K562 (cell line): ENCODE data around the gene OR52B6. TPM values are rescaled to one million over a fixed set of nuclear protein-coding genes. Genes with fewer than 3 reads are reported as not detected.
A peak's percentile ranks its signal among the peaks of the same experiment; 100 is the strongest.

Source experiments
- BMI1 ChIP-seq: fragments of 150-350 bp; IDR thresholded peaks from 2 replicates; pipeline ENCODE4 v1.6.1; 2014; ENCODE audit warnings: low read length
- E2F6 ChIP-seq, 2 experiments: IDR thresholded peaks; 2 replicates each; pipeline ENCODE4 v1.6.1; 2011; ENCODE audit warnings: borderline replicate concordance in 1 of 2, control low read depth in 1 of 2, low read depth in 1 of 2, low read length in 1 of 2, mild to moderate bottlenecking in 1 of 2, mixed read lengths in 1 of 2, moderate library complexity in 1 of 2; ENCODE audit not compliant: insufficient read depth in 1 of 2, insufficient read length in 1 of 2, poor library complexity in 1 of 2, severe bottlenecking in 1 of 2; ENCODE audit errors: extremely low read depth in 1 of 2
- ETV6 ChIP-seq, 3 experiments: fragments of 150-350 bp in 1 of 3; sonication (generic) in 1 of 3; formaldehyde crosslinking in 1 of 3; IDR thresholded peaks; 2 replicates each; pipeline versions ENCODE4 v1.6.1 to v1.8.0; 2014 to 2022; ENCODE audit warnings: borderline replicate concordance in 2 of 3, low read depth in 2 of 3, antibody characterized with exemption in 1 of 3, low read length in 1 of 3, mild to moderate bottlenecking in 1 of 3, missing genetic modification reagents in 1 of 3
- JUN ChIP-seq, 2 experiments: sonication (generic) in 1 of 2; formaldehyde crosslinking in 1 of 2; IDR thresholded peaks; 2 replicates each; pipeline versions ENCODE4 v1.6.1 to v1.8.0; 2012 to 2022; ENCODE audit warnings: borderline replicate concordance in 2 of 2, mild to moderate bottlenecking in 2 of 2, improper control_type of control experiment in 1 of 2, low read depth in 1 of 2, low read length in 1 of 2, missing genetic modification reagents in 1 of 2
- JUND ChIP-seq, 2 experiments: IDR thresholded peaks; 2 replicates in 1 of 2; 3 replicates in 1 of 2; pipeline ENCODE4 v1.6.1; 2011; ENCODE audit warnings: borderline replicate concordance in 2 of 2, low read depth in 2 of 2, low read length in 2 of 2, improper control_type of control experiment in 1 of 2, missing biosample characterization in 1 of 2, missing genetic modification characterization in 1 of 2, missing genetic modification reagents in 1 of 2
- NR4A1 ChIP-seq, 2 experiments: fragments of 250-450 bp in 1 of 2; fragments of 450-650 bp in 1 of 2; sonication (Bioruptor Pico) in 1 of 2; IDR thresholded peaks; 2 replicates each; pipeline versions ENCODE4 v1.4.0 to v1.6.1; 2016 to 2020; ENCODE audit warnings: mild to moderate bottlenecking in 2 of 2, missing compliant biosample characterization in 1 of 2, missing genetic modification characterization in 1 of 2, moderate library complexity in 1 of 2
- PRPF4 ChIP-seq: fragments of 200-400 bp; formaldehyde crosslinking; IDR thresholded peaks from one replicate; pipeline ENCODE4 v1.6.1; 2017; ENCODE audit warnings: low read length, low read depth, mild to moderate bottlenecking; ENCODE audit not compliant: insufficient read depth, poor library complexity, severe bottlenecking
- RREB1 ChIP-seq: fragments of 250-450 bp; sonication (Bioruptor Pico); IDR thresholded peaks from 2 replicates; pipeline ENCODE4 v1.4.0; 2020
- SAP30 ChIP-seq: fragments of 200-600 bp; sonication (generic); IDR thresholded peaks from 2 replicates; pipeline ENCODE4 v1.6.1; 2012; ENCODE audit warnings: borderline replicate concordance, low read depth, mild to moderate bottlenecking, moderate library complexity, low read length, control low read depth, inconsistent platforms; ENCODE audit not compliant: insufficient read depth, poor library complexity, severe bottlenecking
- TAF15 ChIP-seq: fragments of 200-400 bp; formaldehyde crosslinking; IDR thresholded peaks from 2 replicates; pipeline ENCODE4 v1.6.1; 2017; ENCODE audit warnings: mild to moderate bottlenecking, low read depth, low read length, moderate library complexity
- ZFPM2 ChIP-seq: fragments of 250-450 bp; sonication (Bioruptor Pico); IDR thresholded peaks from 2 replicates; pipeline ENCODE4 v1.5.1; 2022; ENCODE audit warnings: mild to moderate bottlenecking
- ZNF518B ChIP-seq: fragments of 250-450 bp; sonication (Bioruptor Pico); IDR thresholded peaks from 2 replicates; pipeline ENCODE4 v1.5.0; 2021; ENCODE audit warnings: mild to moderate bottlenecking, moderate library complexity
- polyA plus RNA-seq, 8 experiments: library from polyadenylated mRNA; depleted of rRNA in 4 of 8; stranded (reverse) in 5 of 8; unstranded in 3 of 8; fragments of >200 nt; fragmentation: Nextera tagmentation in 2 of 8; fragmentation: Illumina TruSeq in 1 of 8; extraction: Ambion mirVana in 2 of 8; extraction: Trizol in 1 of 8; gene quantifications; 2 replicates each; pipeline versions ENCODE4 v1.2.1 to v1.2.3, GENCODE V29; 2011 to 2014; ENCODE audit warnings: inconsistent platforms in 1 of 8, missing spikeins in 1 of 8
- total RNA-seq, 7 experiments: library from RNA; depleted of rRNA in 6 of 7; stranded (reverse); fragments of >200 nt in 6 of 7; fragmentation: Illumina TruSeq in 2 of 7; extraction: Trizol in 2 of 7; gene quantifications; 2 replicates each; pipeline versions ENCODE4 v1.2.1 to v1.2.3, GENCODE V29; 2011 to 2021; ENCODE audit warnings: low replicate concordance in 1 of 7

OR52B6 gene
- total and polyA plus RNA-seq, 9 of the 15 experiments (the other 6 are each of a cell fraction or from before 2014, with no cell fraction given) = not detected

- TF ChIP-seq RREB1 (no peak), PRPF4 (no peak), ZNF518B (CRISPR knock-in tag) (no peak), ZFPM2 (CRISPR knock-in tag) (0 out of 2 replicates have a peak, but pooled peaks have one; percentile 23), JUND (IDR thresholded peaks at IDR 0.05; ENCODE audit: borderline replicate concordance, low read depth, low read length) (no peak), JUND (tag; IDR thresholded peaks at IDR 0.05; ENCODE audit: borderline replicate concordance, low read depth, low read length) (no peak; the same call in 2 of the 3 replicates), BMI1 (no peak), JUN (IDR thresholded peaks at IDR 0.05; ENCODE audit: borderline replicate concordance, low read depth, low read length) (no peak), JUN (CRISPR knock-in tag; IDR thresholded peaks at IDR 0.05; ENCODE audit: borderline replicate concordance) (no peak), ETV6 (IDR thresholded peaks at IDR 0.05; ENCODE audit: borderline replicate concordance in 1 of 2, low read depth in 2 of 2, low read length in 1 of 2) (no peak), ETV6 (CRISPR knock-in tag; IDR thresholded peaks at IDR 0.05; ENCODE audit: borderline replicate concordance) (no peak), NR4A1 (CRISPR knock-in tag; IDR thresholded peaks at IDR 0.05) (no peak), NR4A1 (tag; IDR thresholded peaks at IDR 0.05) (no peak), E2F6 (IDR thresholded peaks at IDR 0.05; ENCODE audit: borderline replicate concordance in 1 of 2, extremely low read depth in 1 of 2, insufficient read depth in 1 of 2, insufficient read length in 1 of 2, low read depth in 1 of 2, low read length in 1 of 2, poor library complexity in 1 of 2, severe bottlenecking in 1 of 2) (no peak), TAF15 (no peak), SAP30 (no peak)
Observed at GRCh38 chr11:5624489-5625279, 44.0 kb downstream of the OR52B6 start, which contains the start of gene TRIM34 (continued).
